HG02938 (cell line): ENCODE data around the gene MLPH.
"Not testable (repeated sequence)": the region's sequence is repeated elsewhere in the genome, so short reads cannot be mapped to it uniquely, and the experiment has no call there.

Experiments
- ATAC-seq: cut with Tn5 transposase; IDR thresholded peaks from one replicate; pipeline ENCODE4 v1.9.1; 2021; ENCODE audit warnings: mild to moderate bottlenecking, moderate library complexity; ENCODE audit not compliant: unreplicated experiment

Gene MLPH

GRCh38 chr2:237577956-237578870 is 91.2 kb downstream of the MLPH start:
- ATAC-seq: no peak

GRCh38 chr2:237581326-237581725 is 94.3 kb downstream of the MLPH start:
- ATAC-seq: no peak

- no peak for ATAC-seq
Observed at GRCh38 chr2:237581751-237582746, 95.0 kb downstream of the MLPH start.

GRCh38 chr2:237583385-237584295 is 96.6 kb downstream of the MLPH start:
- no peak for ATAC-seq

GRCh38 chr2:237585590-237586221 is 98.7 kb downstream of the MLPH start:
- no peak for ATAC-seq

- ATAC-seq: no peak
Observed at GRCh38 chr2:237588044-237588696, 101.1 kb downstream of the MLPH start.

- ATAC-seq: no peak
Observed at GRCh38 chr2:237590272-237591140, 103.5 kb downstream of the MLPH start, which contains the start of gene RAB17. Gene RAB17 (minus strand): TSS chr2:237590734. CDS start chr2:237586154, 4,580 bp downstream.

- no peak for ATAC-seq
Observed at GRCh38 chr2:237591141-237591881, 104.3 kb downstream of the MLPH start.

- ATAC-seq: no peak
Observed at GRCh38 chr2:237592425-237592980, 105.5 kb downstream of the MLPH start.

GRCh38 chr2:237593036-237593435 is 106.0 kb downstream of the MLPH start:
- ATAC-seq: no peak

- ATAC-seq: no peak
Observed at GRCh38 chr2:237593596-237594320, 106.7 kb downstream of the MLPH start.

GRCh38 chr2:237594514-237594871 is 107.4 kb downstream of the MLPH start:
- no peak for ATAC-seq

- not testable (repeated sequence) for ATAC-seq
Observed at GRCh38 chr2:237595829-237596519, 108.9 kb downstream of the MLPH start.

- ATAC-seq: no peak
Observed at GRCh38 chr2:237596520-237597195, 109.6 kb downstream of the MLPH start.
